Right renal cortex interstitium (tissue), 3 donors: Measurements from ENCODE around the gene NOL4. TPM values are rescaled to one million over a fixed set of nuclear protein-coding genes. Genes with fewer than 3 reads are reported as not detected.
"Not testable (repeated sequence)": the region's sequence is repeated elsewhere in the genome, so short reads cannot be mapped to it uniquely, and the experiment has no call there.

Source experiments
- DNase-seq, 3 donors: peaks; one replicate each; pipeline ENCODE4 v3.0.0-alpha.2; 2013; ENCODE audit warnings: low read depth in 3 of 3, low spot score in 2 of 3
- polyA plus RNA-seq, 3 donors: library from polyadenylated mRNA; unstranded; fragments of 120-200 nt; gene quantifications; one replicate each; pipeline ENCODE4 v1.2.1, GENCODE V29; 2013; ENCODE audit not compliant: insufficient read length in 3 of 3

The NOL4 gene, protein sequence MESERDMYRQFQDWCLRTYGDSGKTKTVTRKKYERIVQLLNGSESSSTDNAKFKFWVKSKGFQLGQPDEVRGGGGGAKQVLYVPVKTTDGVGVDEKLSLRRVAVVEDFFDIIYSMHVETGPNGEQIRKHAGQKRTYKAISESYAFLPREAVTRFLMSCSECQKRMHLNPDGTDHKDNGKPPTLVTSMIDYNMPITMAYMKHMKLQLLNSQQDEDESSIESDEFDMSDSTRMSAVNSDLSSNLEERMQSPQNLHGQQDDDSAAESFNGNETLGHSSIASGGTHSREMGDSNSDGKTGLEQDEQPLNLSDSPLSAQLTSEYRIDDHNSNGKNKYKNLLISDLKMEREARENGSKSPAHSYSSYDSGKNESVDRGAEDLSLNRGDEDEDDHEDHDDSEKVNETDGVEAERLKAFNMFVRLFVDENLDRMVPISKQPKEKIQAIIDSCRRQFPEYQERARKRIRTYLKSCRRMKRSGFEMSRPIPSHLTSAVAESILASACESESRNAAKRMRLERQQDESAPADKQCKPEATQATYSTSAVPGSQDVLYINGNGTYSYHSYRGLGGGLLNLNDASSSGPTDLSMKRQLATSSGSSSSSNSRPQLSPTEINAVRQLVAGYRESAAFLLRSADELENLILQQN
- polyA plus RNA-seq = 1 to 10 TPM; 2.1 to 3.5 (median 3.1) TPM

GRCh38 chr18:34224423-34225217 is at the start of gene NOL4:
NOL4 (minus strand) TSS chr18:34224913; CDS start chr18:34223253, 1,660 bp downstream.
- DNase-seq = peak in 2 of 3 donors; percentile 54 to 78

DNA sequence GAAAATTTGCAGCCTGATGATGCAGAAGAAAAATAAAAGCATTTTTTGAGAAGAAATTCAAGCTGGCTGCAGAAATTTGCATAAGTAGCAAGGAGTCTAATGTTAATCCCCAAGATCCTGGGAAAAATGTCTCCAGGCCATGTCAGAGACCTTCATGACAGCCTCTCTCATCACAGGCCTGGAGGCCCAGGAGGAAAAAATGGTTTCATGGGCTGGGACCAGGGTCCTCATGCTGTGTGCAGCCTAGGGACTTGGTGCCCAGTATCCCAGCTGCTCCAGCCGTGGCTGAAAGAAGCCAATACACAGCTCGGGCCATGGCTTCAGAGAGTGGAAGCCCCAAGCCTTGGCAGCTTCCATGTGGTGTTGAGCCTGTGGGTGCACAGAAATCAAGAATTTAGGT is 41.3 kb upstream of the NOL4 start:
- DNase-seq = not testable (repeated sequence)

DNA sequence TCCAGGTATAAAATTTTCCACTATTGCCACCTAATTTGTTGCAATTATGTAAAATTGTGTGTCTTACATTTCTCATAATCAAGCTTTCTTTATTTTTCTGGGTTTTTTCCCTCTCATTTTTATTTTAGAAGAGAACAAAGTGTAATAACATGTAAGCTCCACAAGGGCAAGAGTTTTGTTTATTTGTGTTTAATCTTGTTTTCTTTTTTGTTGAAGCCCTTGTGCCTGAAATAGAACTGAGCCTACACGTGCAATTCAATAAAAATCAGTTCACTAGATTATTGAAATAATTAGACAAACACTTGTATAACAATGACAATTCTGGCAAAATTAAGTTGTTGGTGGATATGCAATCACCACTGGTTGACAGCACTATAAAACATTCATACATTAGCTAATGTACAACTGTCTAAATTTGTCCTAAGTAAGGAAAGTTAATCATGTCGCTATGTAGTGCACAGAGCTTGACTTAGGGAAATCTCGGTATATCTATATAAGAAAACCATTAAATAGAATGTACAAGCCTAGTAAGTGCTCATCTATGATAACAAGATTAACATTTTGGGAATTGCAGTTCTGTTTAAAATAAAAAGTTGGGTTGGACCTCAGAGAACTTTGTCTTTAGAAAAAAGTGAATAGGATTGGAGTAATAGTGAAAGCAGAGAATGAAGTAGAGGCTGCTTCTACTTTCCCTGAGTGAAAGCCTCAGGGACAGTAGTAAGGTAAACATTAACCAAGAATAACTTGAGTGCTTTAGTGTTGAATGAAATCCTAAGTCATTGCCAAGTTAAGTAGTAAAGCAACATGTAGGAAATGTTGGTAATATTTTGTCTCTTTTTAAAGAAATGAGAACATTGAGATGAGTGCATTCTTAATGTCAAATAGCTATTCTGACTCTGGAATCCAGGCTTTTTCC is 37.4 kb upstream of the NOL4 start:
- DNase-seq = peak in 1 of 3 donors; percentile 1

DNA sequence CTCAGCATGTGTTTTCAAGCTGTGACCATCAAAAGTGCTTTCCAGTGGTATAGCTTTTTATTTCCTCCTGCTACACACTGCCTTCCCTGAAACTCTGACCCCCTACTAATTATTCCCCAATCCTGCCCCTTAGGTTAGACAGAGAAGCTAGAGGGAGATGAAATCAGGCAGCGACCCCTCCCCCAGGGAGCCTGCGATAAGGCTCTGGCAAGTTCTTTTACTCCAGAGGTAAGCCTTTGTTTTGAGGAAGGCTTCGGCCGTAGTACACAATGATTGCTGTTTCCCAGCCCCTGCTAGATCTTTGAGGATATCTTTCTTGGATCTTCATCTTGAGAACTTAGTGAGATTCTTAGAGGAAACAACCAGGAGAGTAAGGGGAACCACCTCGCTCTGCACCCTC is 33.5 kb upstream of the NOL4 start:
- DNase-seq = no peak

GRCh38 chr18:34251919-34252318 is 27.2 kb upstream of the NOL4 start:
- no peak for DNase-seq

DNA sequence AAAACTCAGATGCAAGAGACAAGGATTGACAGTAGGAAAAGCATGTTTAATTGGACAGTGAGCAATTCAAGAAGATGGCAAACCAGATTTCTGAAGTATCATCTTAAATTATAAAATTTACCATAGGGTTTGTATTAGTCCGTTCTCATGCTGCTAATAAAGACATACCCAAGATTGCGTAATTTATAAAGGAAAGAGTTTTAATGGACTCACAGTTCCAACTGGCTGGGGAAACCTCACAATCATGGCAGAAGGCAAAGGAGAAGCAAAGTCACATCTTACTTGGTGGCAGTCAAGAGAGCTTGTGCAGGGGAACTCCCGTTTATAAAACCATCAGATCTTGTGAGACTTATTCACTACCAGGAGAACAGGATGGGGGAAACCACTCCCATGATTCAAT is 24.0 kb upstream of the NOL4 start:
- DNase-seq = no peak

GRCh38 chr18:34242739-34243138 is 18.0 kb upstream of the NOL4 start:
- DNase-seq = no peak

GRCh38 chr18:34233781-34234388 is 9.2 kb upstream of the NOL4 start:
- DNase-seq = not testable (repeated sequence)

GRCh38 chr18:34225218-34225553 is 473 bp upstream of the NOL4 start:
- DNase-seq = no peak

DNA sequence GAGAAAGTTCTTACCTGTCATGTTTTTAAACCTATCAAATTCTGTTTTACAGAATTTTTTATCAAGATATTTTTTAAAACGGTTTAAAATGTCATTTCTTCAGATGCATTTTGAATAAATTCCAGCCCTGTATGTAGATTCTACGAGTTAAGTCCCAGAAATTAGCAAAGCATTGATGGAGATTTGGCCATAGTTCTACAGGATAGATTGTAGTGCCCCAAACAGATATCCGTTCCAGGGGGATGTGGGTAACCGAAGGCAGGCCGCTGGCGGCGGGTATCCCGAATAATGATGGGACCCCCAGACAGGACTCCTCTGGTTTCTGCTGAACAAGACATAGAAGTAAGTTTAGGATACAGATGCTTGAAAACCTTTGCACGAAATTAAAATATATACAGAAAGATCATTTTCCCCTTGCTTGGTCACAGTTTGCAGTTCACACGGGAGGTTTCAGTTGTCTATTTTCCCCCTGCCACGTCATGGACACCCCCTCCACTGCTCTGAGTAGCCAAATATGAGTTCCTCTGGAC is 755 bp downstream of the NOL4 start:
- DNase-seq = no peak

- no peak for DNase-seq
These were observed 1.4 kb downstream of the NOL4 start for GRCh38 chr18:34223164-34223892.

- peak in 1 of 3 donors; percentile 18 for DNase-seq
These were observed 2.2 kb downstream of the NOL4 start for GRCh38 chr18:34222307-34223163.

DNA sequence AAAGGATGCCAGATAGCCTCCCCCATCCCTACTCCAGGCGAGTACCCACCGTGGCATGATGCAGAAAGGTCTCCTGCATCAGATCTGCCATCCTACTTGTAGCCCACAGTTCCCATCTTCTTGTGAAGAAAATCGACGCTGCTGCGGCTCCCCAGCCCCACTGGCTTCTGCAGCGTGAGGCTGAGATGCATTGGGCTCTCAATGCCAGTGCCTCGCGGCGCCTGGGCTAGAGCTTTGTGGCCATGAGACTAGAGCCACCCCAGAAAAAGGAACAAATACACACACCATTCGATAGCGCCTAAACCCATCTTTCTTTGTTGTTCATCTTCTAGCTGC is 2.8 kb downstream of the NOL4 start:
- DNase-seq = no peak

- no peak for DNase-seq
These were observed 4.5 kb downstream of the NOL4 start for GRCh38 chr18:34220081-34220815.

GRCh38 chr18:34219651-34220050 is 5.1 kb downstream of the NOL4 start:
- no peak for DNase-seq

- no peak for DNase-seq
These were observed 12.2 kb downstream of the NOL4 start for GRCh38 chr18:34212511-34212910.

- DNase-seq = no peak
These were observed 17.3 kb downstream of the NOL4 start for GRCh38 chr18:34207344-34207851.
